ENCODE data around the gene CORIN. TPM values are rescaled to one million over a fixed set of nuclear protein-coding genes. Genes with fewer than 3 reads are reported as not detected.
"Not testable (repeated sequence)": the region's sequence is repeated elsewhere in the genome, so short reads cannot be mapped to it uniquely, and the experiment has no call there.

Gene CORIN
- total RNA-seq, 1 donor from 2014 or later, result 5.5 TPM

DNA sequence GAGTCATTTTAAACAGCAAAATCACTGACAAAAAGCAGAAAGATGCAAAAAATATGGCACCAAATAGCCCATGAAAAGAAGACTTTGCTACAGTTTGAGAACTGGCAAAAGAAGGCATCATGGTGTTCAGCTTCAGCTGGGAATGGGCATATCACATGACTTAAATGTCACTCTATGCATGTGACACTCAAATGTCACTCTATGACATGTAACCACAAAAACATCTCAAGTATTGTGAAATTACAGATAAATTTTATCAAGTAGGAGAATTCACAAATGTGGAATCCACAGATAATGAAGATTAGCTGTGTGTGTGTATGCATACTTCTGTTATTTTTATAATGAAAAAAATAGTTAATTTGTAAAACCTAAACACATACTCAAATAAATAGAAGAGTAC lies 270.9 kb downstream of the CORIN start:
- no peak for DNase-seq (ENCODE audit: low spot score)

- DNase-seq (ENCODE audit: low spot score), result no peak
These were observed 271.3 kb downstream of the CORIN start for GRCh38 chr4:47566566-47566965.

DNA sequence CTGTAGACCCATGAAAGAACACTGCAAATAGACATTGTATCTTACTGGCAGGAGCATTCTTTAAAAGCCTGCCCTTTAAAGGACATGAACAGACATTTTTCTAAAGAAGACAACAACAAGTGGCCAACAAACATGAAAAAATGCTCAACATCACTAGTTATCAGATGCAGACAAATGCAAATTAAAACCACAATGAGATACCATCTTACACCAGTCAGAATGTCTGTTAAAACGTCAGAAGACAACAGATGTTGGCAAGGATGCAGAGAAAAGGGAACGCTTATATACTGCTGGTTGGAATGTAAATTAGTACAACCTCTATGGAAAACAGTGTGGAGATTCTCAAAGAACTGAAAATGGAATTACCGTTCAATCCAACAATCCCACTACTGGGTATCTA lies 275.6 kb downstream of the CORIN start:
- no peak for DNase-seq (ENCODE audit: low spot score)

DNA sequence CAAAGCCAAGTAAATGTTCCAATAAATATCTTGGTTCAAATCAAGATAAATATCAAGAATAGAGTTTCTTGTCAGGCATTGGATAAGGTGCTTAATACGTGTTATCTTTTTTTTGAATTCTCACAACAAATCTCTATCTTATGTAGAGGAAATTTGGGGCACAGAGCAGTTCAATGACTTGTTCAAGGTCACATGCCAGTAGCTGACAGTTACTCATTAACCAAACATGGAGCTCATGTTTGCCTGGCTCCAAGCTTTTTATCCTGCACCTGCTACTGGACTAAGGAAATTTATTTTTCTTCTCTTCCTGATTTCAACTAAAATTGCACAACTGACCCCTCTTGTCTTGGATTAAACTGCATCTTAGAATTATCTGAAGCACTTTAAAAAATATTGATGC lies 276.5 kb downstream of the CORIN start:
- DNase-seq (ENCODE audit: low spot score), result no peak

- no peak for DNase-seq (ENCODE audit: low spot score)
These were observed 277.2 kb downstream of the CORIN start for GRCh38 chr4:47560682-47561081.

GRCh38 chr4:47557255-47557654 lies 280.6 kb downstream of the CORIN start:
- DNase-seq (ENCODE audit: low spot score), result no peak

- not testable (repeated sequence) for DNase-seq (ENCODE audit: low spot score)
These were observed 281.9 kb downstream of the CORIN start for GRCh38 chr4:47555920-47556319.

DNA sequence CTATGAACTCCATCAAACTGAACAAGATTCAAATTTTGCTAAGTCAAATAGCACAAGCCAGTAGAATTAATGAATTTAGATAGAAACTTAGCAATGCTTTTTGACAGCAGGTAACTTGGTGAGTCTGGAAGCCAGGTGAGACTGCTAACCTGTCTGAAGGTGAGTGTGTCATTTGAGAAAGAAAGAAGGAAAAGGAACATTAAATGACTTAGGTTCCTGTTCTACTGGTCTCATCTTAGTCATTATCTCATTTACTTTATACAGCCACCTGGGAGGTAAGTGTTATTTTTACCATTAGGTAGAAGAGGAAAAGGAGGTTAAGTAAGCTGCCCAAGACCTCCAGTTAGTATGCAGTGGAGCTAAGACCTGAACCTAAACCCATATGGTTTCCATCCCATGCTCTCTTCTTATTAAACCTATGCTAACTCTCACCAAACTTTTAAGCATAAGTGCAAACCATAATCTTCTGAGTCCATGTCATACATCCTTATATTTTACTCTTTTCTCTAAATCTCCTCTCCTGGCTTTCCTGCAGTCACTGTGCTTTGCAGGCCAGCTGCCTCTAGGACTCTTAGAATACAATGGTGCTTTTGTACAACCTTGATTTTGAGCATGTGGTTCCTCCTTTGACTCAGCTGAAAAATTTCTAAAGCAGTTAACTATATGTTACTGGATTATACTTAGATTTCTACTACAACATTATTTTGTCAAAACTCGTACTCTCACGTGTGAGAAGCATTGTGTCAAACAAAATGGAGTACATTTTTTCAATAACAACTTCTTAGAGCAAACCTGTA lies 284.3 kb downstream of the CORIN start:
- DNase-seq (ENCODE audit: low spot score), result no peak

- no peak for DNase-seq (ENCODE audit: low spot score)
These were observed 286.2 kb downstream of the CORIN start for GRCh38 chr4:47551682-47552081.

- DNase-seq (ENCODE audit: low spot score), result no peak
These were observed 286.8 kb downstream of the CORIN start for GRCh38 chr4:47550899-47551548.

DNA sequence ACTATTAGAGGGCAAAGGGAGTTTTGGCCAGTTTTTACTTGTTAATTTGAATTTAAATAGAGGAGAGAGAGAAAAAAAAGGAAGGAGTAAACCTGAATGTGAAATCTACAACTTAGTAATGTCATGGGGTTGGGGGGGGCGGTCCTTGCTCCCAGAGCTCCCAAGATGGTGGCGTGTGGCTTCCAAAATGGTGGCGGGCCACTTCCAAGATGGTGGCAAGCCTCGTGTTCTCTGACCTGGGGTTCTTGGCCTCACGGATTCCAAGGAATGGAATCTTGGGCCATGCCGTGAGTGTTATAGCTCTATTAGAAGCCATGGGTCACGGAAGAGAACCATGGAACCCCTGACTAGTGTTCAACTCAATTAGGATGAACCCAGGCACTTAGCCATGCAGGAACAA lies 287.5 kb downstream of the CORIN start:
- DNase-seq (ENCODE audit: low spot score), result not testable (repeated sequence)

Other genes with a start within 250 kb of the CORIN start
- gene NFXL1, start 76.5 kb upstream of the CORIN start, total RNA-seq (ENCODE audit: insufficient read depth, low replicate concordance), result 6.5 TPM
- 6.7 TPM for gene CNGA1, start 178.6 kb upstream of the CORIN start, total RNA-seq (ENCODE audit: insufficient read depth, low replicate concordance)
- 10.8 TPM for gene NIPAL1, start 178.7 kb upstream of the CORIN start, total RNA-seq (ENCODE audit: insufficient read depth, low replicate concordance)

Data from umbilical cord (tissue), 2 donors.